Measurements from ENCODE around the gene MYLK4. TPM values are rescaled to one million over a fixed set of nuclear protein-coding genes. Genes with fewer than 3 reads are reported as not detected.

The MYLK4 gene
- total and polyA plus RNA-seq, 2 of the 13 experiments (the other 11 are each of a cell fraction or from before 2014, with no cell fraction given), result 0.26 to 0.29 TPM

DNA sequence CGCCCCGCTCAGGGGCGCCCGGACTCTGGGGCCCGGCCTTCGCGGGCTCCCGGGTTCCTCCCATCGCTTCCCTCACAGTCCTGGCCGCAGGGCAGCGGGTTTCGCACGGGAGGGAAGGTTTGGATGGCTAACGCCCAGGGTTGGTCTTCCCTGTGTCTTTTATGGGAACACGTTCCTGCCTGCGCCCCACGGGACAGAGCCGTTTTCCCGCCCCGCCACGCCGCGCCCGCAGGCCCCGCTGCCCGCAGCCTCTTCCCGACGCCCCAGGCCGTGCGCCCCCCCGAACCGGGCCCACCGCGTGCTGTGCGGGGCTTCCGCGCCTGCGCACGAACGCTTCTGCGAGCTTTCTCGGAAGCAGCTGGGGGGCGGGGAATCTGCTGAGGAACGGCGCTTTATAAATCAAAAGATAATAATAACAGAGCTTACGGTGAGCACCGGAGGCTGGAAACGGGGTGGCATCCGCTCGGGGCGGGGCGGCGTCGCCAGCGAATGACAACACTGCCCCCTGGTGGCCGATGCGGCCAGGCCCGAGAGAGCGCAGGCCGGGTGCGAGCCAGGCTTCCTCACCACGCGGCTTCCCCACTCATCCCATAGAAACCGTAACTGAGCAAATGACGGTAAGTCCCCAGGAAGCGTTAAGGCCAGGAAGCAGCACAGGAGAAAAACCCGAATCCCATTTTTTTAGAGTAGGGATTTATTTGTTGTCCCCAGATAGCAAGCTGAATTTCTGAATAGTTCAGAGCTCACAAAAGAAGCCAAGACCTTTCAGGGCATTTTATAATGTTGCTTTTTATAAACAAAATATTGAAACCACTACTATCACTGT is 116.4 kb downstream of the MYLK4 start (continued):
- TF ChIP-seq, protein P1, sequence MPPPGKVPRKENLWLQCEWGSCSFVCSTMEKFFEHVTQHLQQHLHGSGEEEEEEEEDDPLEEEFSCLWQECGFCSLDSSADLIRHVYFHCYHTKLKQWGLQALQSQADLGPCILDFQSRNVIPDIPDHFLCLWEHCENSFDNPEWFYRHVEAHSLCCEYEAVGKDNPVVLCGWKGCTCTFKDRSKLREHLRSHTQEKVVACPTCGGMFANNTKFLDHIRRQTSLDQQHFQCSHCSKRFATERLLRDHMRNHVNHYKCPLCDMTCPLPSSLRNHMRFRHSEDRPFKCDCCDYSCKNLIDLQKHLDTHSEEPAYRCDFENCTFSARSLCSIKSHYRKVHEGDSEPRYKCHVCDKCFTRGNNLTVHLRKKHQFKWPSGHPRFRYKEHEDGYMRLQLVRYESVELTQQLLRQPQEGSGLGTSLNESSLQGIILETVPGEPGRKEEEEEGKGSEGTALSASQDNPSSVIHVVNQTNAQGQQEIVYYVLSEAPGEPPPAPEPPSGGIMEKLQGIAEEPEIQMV (CRISPR knock-in tag; IDR thresholded peaks at IDR 0.05; ENCODE audit: low read depth), result no peak
- peak; percentile 98 for TF ChIP-seq RAD21 (CRISPR knock-in tag; IDR thresholded peaks at IDR 0.05)
- TF ChIP-seq, protein P2, sequence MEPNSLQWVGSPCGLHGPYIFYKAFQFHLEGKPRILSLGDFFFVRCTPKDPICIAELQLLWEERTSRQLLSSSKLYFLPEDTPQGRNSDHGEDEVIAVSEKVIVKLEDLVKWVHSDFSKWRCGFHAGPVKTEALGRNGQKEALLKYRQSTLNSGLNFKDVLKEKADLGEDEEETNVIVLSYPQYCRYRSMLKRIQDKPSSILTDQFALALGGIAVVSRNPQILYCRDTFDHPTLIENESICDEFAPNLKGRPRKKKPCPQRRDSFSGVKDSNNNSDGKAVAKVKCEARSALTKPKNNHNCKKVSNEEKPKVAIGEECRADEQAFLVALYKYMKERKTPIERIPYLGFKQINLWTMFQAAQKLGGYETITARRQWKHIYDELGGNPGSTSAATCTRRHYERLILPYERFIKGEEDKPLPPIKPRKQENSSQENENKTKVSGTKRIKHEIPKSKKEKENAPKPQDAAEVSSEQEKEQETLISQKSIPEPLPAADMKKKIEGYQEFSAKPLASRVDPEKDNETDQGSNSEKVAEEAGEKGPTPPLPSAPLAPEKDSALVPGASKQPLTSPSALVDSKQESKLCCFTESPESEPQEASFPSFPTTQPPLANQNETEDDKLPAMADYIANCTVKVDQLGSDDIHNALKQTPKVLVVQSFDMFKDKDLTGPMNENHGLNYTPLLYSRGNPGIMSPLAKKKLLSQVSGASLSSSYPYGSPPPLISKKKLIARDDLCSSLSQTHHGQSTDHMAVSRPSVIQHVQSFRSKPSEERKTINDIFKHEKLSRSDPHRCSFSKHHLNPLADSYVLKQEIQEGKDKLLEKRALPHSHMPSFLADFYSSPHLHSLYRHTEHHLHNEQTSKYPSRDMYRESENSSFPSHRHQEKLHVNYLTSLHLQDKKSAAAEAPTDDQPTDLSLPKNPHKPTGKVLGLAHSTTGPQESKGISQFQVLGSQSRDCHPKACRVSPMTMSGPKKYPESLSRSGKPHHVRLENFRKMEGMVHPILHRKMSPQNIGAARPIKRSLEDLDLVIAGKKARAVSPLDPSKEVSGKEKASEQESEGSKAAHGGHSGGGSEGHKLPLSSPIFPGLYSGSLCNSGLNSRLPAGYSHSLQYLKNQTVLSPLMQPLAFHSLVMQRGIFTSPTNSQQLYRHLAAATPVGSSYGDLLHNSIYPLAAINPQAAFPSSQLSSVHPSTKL (CRISPR knock-in tag; IDR thresholded peaks at IDR 0.05), result peak; percentile 64
- TF ChIP-seq U2AF2 (IDR thresholded peaks at IDR 0.05; ENCODE audit: low read depth, low read length), result no peak
- peak; percentile 67; the same call in 1 of the 2 replicates for TF ChIP-seq YEATS4 (CRISPR knock-in tag; IDR thresholded peaks at IDR 0.05; ENCODE audit: borderline replicate concordance)
- TF ChIP-seq IKZF1 (IDR thresholded peaks at IDR 0.05), result no peak
- TF ChIP-seq BCL3 (CRISPR knock-in tag; IDR thresholded peaks at IDR 0.05), result peak; percentile 78; the same call in 1 of the 2 replicates
- TF ChIP-seq ZNF550 (CRISPR knock-in tag; IDR thresholded peaks at IDR 0.05; ENCODE audit: borderline replicate concordance), result no peak
- TF ChIP-seq ZNF136 (CRISPR knock-in tag; IDR thresholded peaks at IDR 0.05; ENCODE audit: low read depth), result no peak
- TF ChIP-seq ISX (CRISPR knock-in tag; conservative IDR thresholded peaks at IDR 0.05), result no peak
- no peak for TF ChIP-seq SNAPC4 (CRISPR knock-in tag; IDR thresholded peaks at IDR 0.05)
- TF ChIP-seq RFX3 (CRISPR knock-in tag; IDR thresholded peaks at IDR 0.05), result no peak
- no peak for TF ChIP-seq ZNF33A (CRISPR knock-in tag; IDR thresholded peaks at IDR 0.05; ENCODE audit: borderline replicate concordance)
- TF ChIP-seq ZFYVE20 (CRISPR knock-in tag; IDR thresholded peaks at IDR 0.05; ENCODE audit: borderline replicate concordance, low read depth), result no peak

All from HepG2 (cell line).